IPS DF 4.7 (cell line): ENCODE measurements around the gene ROBO2.

Experiments
- DNase-seq: peaks from one replicate; pipeline ENCODE4 v3.0.0-alpha.2; 2013; ENCODE audit warnings: low spot score; ENCODE audit errors: extremely low read depth

The ROBO2 gene

DNA sequence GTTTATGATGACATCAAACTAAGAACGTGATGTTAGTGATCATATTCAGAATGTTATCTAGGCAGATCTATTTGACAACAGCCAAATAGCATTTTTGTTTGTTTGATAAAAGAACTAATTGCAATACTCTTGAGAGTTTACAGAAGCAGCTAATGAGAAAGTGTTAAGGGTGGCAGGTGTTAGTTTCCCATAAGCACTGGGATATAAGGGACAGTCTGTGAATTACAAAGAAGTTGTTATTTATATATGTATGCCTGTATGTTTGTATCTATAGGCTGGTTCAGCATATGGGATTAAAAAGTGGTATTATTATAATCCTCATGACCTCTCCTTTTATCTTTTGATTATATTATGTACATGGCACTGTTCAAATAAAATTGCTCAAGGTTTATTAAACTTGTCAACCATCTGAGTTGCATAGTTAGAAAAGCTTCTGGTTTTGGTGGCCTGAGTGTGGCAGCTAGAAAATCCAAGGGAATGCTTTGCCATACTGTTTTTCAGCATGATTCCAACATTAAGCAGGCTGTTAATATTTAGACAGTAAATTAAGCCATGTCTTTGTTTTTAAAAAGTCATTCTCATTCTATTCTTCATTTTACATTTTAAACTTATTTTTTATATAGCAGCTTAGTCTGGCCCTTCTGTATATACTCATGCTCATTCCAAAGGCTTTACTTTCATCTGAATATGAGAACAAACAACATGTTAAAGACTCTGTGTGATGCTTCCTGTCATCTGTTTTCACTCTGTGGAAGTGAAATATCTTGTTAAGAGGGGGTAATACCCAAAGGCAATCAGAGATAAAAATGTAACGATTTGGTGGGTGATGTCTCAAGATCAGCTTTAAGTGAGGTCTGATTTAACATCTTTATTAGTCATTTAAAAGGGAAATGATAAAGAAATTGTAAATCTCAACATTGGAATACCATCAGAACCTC is 13.1 kb downstream of the ROBO2 start:
- no peak for DNase-seq

DNA sequence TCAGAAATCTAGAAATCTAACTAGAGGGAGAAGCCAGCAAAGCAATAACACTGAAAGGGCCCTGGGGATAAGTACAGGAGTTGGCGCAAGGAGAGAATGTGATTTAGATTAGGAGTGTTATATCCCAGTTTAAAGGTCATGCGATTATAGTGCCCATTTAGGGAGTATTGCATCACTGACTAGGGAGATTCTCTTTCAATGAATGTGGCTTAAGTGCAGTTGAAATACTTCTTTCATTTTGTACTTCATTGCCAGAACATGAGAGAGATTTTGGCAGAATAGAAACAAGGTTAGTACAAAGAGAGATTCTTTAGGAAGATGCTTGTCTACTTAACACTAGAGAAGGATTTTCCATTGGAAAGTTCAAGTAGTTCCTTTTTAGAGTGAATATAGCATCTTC is 13.9 kb downstream of the ROBO2 start:
- DNase-seq: no peak

DNA sequence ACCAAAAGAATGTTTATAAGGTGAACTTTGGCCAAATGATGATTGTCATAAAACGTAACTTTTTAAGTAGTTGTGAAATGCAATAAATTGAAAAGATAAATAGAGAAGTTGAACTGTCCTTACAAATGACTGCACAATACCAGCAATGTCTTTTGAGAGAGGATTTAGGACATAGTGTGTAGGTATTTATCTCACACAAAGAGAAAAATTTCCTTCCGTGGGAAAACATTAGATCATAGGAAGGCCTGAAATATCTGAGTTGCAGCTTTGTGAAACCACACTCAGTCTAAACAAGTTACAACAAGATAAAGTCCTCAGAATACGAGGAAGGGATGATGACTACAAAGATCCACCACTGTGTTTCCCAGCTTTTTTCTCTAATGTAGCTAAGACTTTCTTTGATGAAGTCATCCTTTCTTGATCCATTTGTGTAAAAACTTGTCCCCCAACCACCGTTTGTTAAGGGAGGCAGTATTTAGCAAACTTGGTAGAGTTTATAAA is 16.0 kb downstream of the ROBO2 start:
- no peak for DNase-seq

DNA sequence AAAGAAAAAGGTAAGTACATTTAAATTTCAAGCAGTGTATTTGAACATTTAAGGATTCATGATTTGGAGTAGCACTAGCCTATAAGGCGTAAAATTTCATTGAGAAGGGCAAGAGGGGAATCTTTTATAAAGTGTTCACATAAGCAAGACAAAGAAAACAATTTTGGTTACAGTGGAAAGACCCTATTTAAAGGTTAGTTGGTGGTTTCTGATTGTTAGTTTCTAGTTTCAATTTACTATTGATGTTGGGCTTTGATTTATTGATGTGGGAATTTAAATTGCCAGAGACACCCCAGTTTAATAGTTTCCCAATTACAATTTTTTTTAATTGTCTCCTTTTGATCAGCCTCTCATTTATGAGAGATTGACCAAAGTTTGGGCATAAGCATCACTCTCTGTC is 19.5 kb downstream of the ROBO2 start:
- DNase-seq: no peak

DNA sequence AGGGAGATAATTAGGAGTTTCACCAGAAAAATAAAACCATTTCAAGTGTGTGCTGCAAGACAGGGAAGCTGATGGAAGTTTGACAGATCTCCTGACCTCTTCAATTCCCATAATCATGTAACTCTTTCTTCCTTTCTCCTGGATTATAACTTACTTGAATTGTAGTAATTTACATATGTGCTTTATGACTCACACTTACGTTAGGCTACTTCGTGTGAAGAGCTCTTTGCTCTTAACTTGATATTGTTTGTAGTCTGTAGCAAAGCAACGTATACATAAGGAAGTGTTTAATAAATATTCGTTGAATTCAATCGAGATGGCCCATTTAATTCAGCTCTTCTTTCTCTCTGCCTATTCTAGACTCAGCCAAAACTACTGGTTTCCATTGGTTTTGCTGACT is 23.5 kb downstream of the ROBO2 start:
- no peak for DNase-seq

DNA sequence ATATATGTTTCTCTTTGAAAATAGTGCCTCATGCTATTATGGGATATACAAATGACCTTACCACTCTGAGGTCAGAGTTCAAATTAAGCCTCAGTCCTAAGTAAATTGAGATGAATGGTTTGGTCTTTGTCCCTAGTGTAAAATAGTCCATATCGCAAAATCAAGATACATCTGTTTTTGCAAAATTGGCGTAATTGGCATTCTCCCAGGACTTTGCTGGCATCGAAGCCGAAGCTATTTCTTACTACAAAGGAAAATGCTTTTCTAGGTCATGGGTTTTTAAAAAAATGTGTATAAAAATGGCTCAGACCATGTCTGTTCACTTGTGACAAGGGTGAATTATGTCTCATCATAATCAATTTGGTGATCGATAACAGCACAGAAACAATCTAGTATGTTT is 25.9 kb downstream of the ROBO2 start:
- no peak for DNase-seq

DNA sequence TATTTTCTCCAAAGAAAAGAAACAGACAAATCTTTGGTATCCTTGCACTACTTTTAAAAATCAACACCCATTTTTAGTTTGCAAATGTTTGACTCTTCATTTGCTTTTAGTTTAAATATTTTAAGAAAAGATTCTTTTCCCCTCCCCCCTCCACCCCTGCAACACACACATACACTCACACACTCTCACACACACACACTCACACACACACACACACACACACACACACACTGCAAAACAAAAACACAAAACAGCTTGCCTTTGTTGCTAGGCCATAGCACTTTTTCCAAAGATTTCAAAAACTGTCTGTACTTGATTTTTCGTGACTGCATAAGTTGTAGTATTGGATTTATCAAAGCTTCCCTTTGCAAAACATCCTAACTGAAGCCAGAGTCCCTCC is 26.9 kb downstream of the ROBO2 start:
- DNase-seq: no peak

DNA sequence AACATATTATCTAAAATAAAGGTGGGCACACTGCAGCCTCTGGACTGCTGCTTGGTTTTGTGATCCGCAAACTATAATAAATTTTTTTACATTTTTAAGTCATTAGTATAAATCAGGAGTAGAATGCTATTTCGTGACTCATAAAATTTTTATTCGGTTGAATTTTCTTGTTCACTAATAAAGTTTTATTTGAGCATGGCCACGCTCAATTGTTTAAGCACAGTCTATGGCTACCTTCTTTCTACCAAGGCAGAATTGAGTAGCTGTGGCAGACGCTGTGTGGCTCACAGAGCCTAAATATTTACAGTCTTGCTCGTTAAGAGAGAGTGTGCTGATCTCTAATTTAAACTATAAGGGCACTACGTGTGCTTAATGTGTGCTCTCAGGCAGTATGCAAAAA is 28.9 kb downstream of the ROBO2 start:
- DNase-seq: no peak

DNA sequence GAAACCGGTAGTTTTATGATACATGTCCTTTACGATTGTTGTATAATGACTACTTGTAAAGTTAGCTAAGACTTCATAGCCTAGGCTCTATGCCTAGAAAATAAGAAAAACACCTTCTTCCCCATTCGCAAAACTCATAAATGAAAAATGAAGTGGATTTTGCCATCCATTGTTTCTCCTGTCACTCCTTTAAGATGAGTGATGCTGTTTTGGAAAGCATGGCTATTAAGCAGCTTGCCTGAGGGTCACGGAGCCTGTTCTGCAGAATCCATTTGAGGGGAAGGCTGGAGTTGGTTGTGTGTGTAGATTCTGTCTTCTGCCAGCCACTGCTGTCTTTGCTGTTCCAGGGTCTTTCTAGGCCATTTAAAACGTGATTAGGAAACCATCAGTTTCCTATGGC is 31.5 kb downstream of the ROBO2 start:
- DNase-seq: no peak

DNA sequence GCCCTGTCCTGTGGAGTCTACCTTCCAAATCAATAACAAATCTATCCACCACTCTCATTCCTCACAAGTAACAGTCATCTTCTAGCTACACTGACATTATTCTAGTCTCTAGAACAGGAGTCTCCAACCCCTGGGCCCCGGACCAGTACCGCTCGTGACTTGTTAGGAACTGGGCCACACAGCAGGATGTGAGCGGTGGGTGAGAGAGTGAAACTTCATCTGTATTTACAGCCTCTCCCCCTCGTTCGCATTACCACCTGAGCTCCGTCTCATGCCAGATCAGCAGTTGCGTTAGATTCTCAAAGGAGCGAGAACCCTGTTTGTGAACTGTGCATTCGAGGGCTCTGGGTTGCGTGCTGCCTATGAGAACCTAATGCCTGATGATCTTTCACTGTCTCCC is 31.9 kb downstream of the ROBO2 start:
- DNase-seq: no peak

DNA sequence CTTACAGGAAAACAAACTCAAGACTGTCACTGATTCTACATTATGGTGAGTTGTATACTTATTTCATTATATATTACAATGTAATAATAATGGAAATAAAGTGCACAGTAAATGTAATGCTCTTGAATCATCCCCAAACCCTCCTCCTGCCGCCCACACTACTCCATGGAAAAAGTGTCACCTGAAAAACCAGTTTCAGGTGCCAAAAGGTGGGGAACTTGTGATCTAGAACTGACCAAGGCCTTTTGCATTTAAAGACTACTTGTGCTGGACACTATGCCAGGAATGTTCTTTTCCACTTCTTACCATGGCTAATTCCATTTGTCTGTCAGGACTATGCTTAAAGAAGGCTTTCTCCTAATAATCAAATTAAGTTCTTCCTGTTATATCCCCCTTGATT is 32.3 kb downstream of the ROBO2 start:
- DNase-seq: no peak

DNA sequence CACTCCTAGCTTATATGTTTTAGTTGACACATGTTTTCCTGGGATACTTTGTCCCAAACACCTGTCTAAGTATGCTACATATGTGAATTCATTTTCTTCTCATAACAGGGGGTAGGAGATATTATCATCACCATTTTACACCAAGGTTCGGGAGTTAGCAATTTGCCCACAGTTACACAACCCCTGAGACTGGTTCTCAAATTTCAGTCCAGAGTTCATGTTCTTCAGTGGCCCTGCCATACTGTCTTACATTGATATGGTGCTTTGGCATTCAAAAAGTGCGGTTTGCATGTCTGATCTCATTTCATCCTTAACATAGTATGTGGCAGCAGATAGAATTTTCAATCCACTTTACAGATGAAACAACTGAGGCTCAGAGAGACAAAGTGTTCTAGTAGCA is 38.4 kb downstream of the ROBO2 start:
- no peak for DNase-seq

DNA sequence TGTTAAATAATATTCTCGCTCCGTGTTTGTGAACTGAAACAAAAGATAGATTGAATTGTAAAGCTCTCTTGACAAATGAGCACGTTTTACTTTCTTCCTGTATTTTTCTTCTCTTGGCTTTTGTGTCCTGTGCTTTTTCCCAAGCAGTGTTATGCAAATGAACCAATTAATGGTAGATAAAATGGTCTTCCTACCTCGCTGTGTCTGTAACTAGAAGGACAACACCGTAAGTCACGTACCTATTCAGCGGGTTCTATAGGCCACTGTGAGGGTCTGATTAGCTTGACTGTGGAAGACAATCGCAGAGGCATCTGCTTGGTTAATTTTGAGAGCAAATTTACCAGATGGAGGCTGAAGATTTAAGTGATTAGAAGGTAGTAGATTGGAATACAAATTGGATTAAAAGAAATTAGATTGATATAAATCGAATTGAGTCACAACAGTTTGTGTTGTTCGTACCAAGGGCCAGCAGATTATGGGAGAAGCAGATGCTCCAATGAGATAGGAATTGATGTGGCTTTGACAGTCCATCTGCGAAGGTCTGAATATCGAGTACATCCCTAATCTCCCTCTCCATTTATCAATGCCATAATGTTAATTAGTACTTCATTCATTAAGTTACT is 40.2 kb downstream of the ROBO2 start:
- peak; percentile 9 for DNase-seq

DNA sequence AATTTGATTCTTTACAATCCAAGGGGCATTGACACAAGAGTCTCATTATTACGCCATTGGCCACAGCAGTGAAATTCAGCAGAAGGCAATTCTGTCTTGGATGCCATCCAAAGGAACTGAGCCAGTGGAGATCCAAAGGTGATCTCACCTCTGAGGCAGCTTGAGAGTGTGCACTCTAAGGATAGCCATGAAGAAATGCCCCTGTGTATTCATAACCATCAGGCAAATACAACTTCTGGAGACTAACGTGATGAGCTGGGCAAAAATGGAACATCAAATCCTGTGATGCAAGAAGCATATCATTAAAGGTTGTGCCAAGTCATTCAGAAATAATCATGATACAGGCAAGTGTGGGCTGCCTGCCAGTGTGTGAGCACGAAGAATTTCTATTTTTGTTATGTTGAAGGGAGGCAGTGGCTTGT is 41.4 kb downstream of the ROBO2 start:
- no peak for DNase-seq

DNA sequence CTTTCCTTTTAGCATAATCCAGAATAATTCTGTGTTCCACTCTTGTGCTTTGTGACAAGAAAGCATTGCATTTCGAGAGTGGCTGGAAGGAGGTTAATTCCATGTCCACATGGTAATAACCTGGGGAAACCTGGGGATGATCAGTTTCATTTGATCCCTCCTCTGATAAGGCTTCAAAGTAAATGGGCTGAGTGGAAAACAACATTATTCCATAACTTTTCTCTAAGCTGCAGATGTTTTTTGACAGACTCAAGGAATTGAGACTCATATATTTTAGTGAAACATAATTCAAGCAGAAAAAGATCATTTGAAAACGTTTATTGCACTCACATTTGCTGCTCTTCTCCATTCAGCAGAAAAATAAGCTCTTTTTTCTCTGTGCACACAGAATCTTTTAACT is 44.6 kb downstream of the ROBO2 start:
- no peak for DNase-seq

DNA sequence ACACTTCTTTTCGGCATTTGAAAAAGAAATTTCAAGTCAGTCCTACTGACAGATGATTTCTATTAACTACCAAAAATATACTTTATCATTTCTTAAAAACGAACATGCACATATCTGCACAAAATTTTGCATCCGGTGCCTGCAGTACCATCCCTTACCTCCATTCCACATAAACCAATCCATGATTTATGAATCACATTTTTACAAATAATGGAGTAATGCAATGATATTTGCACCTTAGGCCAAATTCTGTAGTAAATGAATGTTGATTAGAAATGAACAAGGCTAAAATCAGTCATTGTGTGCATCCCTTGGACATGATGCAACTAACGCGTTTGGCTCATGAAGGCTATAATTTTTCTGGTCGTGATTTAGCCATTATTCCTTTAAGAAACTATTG is 46.5 kb downstream of the ROBO2 start:
- no peak for DNase-seq

DNA sequence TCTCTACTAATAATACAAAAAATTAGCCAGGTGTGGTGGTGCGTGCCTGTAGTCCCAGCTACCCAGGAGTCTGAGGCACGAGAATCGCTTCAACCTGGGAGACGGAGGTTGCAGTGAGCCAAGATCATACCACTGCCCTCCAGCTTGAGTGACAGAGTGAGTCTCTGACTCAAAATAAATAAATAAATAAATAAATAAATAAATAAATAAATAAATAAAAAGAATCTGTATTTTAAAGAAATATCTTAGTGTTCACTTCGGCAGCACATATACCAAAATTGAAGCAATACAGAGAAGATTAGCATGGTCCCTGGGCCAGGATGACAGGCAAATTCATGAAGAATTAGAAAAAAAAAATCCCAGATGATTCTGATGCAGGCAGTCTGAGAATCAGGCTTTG is 51.9 kb downstream of the ROBO2 start:
- no peak for DNase-seq

DNA sequence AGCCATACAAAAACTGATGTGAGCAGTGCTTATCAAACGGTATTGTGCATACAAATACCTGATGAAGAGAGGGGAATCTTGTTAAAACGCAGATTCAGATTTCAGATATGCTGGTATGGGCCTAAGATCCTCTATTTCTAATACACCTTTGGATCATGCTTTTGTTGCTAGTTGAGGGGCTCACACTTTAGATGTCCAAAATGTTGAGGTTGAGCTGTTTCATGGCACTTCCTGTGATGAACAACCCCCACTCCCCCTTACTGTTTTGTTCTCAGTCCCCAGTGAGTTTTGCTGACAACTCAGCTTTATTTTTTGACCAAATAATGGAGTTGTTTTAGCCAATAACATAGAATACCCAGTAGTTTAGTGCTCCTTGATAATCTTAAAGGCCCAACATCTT is 53.2 kb downstream of the ROBO2 start:
- DNase-seq: no peak

DNA sequence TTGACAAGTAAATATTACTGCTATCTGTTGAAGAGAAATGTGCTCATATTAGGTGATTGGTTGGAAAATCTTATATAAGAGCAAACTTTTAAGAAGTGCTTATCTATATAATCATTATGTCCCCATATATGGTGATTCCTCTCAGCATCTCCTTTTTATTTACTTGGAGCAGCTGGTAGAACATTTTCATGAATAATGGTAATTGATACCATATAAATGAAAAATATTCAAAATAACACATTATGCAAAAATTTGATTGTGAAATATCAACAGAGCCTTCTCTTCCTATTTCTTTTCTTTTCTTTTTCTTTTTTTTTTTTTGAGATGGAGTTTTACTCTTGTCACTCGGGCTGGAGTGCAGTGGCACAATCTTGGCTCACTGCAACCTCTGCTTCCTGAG is 56.2 kb downstream of the ROBO2 start:
- DNase-seq: no peak

DNA sequence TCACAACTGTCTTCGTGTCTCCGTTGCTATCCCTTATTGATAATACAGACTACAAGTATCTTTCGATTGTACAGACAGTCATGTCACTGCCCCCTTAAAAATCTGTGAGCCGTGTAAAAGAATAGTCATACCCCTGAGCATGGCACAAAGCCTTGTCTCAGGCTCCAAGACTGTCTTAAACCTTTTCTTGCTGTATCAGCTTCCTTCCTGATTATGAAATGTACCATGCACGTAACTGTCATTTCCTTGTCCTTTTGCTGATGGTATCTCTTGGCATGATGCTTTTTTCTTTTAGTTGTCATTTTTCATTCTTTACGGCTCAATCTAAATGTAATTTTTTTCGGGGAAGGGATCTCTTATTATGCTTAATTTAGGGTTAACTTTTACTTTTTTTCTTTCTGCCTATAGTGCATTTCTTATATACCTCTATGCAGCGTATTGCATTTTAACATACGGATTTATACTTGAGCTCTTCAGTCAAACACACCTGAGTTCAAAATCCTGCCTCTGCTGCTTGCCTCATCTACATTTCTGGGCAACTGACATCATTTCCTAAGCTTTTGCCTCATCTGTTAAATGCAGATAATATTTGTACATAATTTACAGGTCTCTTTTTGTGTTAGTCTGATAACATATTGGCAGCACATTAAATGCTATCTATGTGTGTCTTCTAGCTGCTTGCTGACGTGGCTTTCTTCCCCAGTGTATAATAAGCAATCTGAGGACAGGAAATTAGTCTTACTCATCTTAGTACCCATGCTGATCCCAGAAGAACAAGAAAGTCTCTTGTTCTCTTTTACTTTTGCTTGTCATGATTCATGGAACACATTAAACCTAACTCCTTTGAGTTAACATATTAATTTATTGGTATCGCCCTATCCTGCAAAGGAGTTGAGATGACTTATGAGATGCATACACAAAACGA is 57.3 kb downstream of the ROBO2 start:
- DNase-seq: no peak

DNA sequence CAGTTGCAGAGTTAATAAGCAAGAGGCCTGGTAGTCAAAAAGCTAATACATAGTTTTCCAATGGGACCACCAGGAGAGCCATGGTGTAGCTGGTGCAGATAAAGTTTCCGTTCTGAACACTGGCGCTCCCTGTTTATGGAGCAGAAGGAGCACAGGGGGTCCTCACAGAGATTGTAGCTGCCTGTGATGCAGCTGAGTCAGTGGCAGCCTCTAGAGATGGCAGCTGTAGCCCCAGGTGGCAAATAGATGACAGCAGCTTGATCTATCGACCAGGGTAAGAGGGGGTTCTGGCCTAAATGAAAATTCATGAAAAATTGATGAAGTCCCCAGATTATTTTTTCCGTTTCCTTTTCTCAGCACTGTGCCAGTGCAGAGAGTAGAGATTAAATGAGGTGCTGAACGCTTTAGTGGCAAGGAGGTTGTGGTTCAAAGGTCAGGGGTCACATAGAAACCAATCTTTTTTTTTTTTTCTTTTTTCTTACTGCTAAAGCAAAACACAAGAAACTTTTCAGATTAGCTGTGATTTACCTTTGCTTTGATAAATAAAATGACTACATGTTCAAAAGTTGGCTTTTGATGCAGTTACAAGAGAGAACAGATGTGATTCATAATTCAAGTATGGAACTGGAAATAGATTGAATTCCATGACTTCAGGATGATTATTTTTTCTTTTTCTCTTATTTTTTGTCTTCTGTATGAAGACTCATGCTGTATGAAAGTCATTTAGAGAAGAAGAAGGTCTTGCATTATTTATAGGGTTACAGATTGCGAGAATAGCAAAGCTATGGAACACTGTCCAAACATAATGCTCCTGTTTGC is 63.3 kb downstream of the ROBO2 start:
- DNase-seq: no peak
